NCI-H2227 treated with DMSO at 0.1 percent for 48 hours (cell line): ENCODE data around the gene USF1.
"Not testable (repeated sequence)": the region's sequence is repeated elsewhere in the genome, so short reads cannot be mapped to it uniquely, and the experiment has no call there.

Experiments
- DNase-seq: peaks from one replicate; lab custom pipeline; 2025; lab: John Stamatoyannopoulos, UW

Gene USF1

GRCh38 chr1:161079436-161080110 is 33.8 kb upstream of the USF1 start:
- no peak for DNase-seq

DNA sequence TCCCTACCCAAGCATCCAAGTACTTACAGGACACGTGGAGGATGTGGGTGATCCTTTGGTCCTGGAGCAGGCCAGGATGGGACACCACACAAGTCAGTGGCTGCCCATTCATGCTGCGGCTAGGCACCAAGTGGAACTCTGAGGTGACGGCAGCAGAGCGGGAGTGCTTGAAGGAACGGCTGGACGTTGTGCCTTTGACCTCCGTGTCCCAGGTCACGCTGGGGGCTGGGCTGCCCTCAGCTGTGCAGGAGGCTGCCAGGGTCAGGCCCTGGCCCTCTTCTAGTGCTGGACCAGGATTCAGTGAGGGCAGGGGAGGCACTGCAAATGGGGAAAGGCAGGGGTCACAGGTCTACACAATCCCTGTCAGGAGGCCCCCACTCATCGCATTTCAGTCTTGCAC is 31.6 kb upstream of the USF1 start:
- DNase-seq: no peak

GRCh38 chr1:161076410-161076809 is 30.6 kb upstream of the USF1 start:
- no peak for DNase-seq

DNA sequence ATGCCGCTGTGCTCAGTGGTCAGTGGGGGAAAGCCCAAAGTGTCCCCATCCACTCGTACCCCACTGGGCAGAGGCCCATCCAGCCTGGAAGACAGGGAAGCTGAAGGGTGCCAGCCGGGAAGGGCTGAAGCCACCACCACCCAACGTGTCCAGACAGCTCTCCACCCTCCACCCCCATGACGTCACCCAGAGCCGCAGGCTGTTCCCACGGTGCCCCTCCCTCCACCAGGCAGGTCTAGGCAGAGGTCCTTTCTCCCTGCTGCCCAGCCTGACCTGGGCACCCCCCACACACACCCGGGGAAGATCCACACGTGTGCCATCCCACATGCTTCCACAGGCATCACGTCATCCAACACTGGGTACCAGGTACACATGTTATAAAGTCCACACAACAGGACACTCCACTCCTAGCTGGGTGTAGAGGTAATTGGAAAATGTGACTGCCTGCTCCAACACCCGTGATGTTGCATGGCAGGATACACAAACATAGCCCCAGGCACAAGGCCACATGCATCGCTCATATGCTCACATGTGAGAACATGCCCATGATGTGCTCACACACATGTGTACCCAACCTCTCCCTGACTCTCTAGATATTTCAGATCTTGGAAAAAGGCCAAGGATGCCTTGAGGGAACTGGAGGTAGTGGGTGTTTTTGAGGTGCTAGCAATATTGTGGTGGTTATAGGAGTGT is 29.0 kb upstream of the USF1 start:
- no peak for DNase-seq

DNA sequence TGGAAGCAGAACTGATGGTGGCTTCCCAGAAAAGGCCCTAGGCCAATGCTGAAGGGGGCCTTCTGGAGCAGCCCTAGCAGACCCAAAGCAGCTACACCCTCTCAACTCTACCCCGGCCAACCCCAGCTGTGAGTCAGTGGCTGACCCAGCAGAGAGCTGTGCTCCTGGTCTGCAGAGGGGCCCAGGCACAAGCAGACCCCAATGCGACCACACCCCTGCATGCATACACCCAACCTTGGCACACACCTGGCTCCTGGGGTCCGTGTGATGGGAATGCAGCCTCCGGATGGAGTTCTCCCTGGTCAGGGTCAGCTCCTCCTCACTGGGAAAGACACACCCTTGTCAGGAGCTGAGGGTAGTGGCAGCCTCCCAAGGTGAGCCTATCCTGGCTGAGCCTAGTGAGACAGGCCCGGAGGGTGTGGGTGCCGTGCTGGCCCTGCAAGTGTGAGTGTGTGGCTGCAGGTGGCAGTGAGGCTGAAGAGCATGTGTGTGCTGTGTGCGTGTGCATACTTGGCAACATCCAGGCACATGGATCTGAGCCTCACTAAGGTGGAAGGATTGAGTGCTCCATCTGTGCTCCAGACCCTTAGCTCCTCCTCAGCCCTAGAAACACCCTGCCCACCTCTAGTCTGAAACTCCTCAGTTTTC is 27.8 kb upstream of the USF1 start:
- no peak for DNase-seq

DNA sequence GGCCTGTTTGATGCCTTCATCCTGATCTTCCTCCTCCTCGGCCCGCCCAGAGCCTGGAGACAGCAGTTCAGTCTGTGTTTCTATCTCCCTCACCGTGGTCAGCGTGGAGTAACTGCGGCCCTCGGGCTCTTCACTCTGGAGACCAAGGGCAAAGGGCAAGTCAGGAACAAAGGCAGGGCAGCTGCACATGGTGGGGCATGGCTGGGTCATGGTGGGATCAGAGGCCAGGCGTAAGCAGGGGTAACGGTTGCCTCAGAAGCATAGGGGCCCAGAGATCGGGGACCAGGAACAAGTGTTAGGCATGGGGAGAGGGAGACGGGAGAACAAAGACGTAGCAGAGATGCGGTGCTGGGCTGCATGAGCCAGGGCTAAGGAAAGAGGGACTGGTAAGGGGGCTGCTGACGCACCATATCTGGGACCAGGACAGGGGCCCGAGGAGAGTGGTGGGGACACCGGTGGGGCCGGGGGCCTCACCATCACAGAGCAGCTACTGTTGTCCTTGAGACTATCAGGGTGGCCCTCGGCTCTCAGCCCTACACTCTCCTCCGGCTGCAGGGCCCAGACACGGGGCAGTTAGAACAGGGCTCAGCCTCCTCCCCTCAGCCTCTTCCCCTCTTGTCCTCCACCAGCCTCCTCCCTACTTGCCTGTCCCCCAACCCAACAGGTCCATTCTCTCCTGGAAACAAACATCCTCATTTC is 27.1 kb upstream of the USF1 start:
- DNase-seq: no peak

DNA sequence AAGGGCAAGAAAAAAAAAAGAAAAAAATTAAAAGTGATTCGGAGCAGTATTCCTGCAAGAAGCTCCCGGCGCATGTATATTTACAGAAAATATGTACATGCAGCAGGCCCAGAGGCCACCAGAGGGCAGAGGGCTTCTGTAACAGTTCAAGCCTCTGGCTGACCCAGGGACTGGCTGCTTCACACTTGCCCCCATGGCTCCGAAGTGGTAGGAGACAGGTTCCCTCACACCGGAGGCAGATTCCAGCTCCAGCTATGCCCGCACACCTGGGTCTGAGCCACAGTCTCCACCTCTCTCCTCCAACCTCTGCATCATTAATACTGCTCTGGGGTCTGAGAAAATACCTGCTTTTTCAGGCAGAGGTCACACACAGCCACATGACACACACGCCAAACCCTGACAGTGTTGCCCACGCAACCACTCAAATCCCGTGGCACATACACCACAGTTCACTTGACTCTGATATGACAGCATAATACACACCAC is 26.2 kb upstream of the USF1 start:
- no peak for DNase-seq

DNA sequence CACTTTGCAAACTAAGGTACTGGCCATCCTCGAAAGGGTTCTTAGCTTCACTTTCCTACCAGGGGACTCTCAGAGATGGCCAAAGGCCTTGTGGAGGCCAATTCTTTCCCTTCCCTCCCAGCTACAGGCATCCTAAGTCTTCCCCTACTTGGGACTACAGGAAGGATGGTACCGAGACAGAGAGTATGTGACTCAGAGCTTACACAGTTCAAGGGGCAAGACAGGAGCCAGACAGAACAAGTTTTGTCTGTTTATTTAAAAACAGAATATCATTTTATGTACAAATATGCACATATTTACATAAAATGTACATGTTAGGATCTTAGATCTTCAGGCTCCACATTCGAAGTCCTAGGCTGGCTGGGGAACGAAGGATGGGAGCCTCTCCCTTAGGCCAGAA is 25.0 kb upstream of the USF1 start:
- DNase-seq: no peak

GRCh38 chr1:161069731-161070270 is 24.0 kb upstream of the USF1 start, which contains the start of gene ARHGAP30:
Gene ARHGAP30, minus strand, starts transcription at chr1:161069891. Its CDS starts 267 bp downstream, at chr1:161069624.
- DNase-seq: no peak

DNA sequence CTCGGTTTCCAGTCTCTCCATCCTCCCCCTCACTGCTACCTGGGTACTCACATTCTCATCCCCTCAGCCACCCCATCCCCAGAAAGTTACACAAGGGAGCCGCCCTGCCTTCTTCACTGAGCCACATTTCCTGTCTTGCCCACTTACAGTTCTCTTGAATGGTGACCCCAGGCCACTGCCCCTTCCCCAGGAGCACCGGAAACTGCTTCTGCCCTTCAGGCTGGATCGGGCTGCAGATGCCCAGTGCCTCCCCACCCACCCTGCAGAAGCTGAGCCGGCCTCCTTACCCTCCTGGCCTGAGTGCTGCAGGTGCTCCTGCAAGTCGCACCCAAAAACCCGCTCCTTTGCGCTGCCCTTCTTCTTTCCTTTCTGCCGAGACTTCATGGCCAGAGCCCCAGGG is 23.5 kb upstream of the USF1 start:
- DNase-seq: no peak

DNA sequence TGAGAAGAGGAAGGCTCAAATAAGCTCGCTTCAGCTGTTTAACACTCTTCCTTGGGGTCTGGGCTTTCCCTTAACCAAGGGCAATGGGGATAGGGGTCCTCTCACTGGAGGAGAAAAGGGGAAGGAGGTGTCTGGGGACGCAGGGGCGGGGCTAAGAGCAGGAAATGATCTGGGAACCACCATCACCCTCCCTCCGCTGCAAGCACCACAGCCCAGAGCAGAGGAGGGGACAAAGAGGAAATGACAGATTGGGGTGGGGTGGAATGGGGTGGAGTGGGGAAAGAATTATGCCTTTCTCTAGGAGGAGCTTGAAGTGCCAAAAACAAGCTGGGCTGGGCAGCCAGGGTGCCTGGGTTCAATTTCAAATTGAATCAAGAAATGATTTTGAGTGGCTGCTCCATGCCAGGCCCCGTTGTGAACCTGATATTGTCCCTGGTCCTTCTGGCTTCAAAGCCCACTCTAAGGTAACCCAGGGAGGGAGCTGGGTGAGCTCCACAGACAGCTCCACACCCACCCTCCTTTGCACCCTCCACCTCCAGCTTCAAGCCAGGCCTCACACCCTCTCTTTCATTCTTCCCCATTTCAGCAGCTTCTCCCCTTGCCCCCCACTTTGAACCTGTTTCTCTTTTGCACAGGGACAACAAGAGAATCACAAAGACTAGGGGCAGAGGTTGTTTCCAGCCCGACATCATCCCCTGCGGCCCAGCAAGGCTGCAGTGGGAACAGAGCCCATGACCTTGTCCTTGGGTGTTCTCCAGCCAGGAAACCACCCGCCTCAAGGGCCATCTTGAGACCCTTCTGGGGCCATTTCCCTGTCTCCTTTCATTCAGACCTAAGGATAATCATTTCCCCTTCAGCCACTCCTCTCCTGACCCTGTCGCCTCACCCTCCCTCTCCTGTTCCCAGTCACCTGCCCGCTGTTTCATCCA is 22.8 kb upstream of the USF1 start:
- DNase-seq: no peak

GRCh38 chr1:161066694-161067093 is 20.9 kb upstream of the USF1 start:
- DNase-seq: no peak

DNA sequence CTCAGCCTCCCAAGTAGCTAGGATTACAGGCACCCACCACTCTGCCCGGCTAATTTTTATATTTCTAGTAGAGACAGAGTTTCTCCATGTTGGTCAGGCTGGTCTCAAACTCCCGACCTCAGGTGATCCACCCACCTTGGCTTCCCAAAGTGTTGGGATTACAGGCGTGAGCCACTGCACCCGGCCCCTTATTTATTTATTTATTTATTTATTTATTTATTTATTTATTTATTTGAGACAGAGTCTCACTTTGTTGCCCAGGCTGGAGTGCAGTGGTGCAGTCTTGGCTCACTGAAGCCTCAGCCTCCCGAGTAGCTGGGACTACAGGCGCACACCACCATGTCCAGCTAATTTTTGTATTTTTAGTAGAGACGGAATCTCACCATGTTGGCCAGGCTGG is 19.9 kb upstream of the USF1 start:
- not testable (repeated sequence) for DNase-seq

- not testable (repeated sequence) for DNase-seq
Measured at GRCh38 chr1:161063936-161064335, 18.2 kb upstream of the USF1 start.

GRCh38 chr1:161061419-161061818 is 15.6 kb upstream of the USF1 start:
- DNase-seq: no peak

DNA sequence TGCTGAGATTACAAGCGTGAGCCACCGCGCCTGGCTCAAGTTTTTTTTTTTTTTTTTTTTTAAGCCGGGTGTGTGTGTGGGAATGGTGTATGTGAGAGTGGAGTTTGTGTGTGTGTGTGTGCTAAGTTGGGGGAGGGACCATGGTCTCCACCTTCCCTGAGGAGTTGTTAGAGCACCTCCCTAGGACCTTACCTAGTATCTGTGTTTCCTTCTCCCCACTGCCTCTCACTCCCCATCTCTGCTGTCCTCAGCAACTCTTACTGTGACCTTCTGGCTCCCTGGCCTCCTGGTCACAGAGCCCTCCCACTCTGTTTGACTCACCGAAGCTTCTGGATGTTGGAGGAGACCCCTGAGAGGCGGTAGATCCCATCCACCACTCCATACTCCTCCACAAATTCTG is 13.5 kb upstream of the USF1 start:
- no peak for DNase-seq

DNA sequence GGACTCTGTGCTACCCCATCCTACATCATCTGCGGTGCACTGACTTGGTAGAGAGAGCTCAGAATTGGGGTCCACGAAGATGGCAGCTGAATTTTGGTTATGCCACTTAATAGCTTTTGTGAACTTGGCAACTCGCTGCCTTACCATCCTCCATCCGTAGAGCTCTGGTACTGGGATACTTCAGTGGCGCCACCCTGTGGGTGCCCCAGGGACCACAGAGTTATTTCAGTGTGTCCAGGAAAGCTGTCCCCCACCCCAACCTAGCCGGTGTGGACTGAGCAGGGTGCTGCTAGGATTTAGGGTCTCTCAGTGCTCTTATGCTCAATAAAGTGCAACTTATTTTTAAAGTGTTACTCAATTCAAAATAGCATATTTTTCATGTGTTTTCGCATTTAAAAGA is 9.0 kb upstream of the USF1 start:
- no peak for DNase-seq

- no peak for DNase-seq
Measured at GRCh38 chr1:161054232-161054631, 8.5 kb upstream of the USF1 start.

GRCh38 chr1:161052899-161053298 is 7.1 kb upstream of the USF1 start:
- no peak for DNase-seq

- DNase-seq: no peak
Measured at GRCh38 chr1:161051219-161051618, 5.4 kb upstream of the USF1 start.
